Calu3 (cell line): Measurements from ENCODE around the gene ARPP19. TPM values are rescaled to one million over a fixed set of nuclear protein-coding genes. Genes with fewer than 3 reads are reported as not detected.

Experiments used
- BruUV-seq: library from RNA; stranded (reverse); fragments of 400-500 nt; replicated peaks from 2 replicates; lab custom pipeline; 2021; lab: Mats Ljungman, UMichigan
- CTCF ChIA-PET: fragments of 300-600 bp; sonication (Branson Sonifier 250); formaldehyde crosslinking; loops from one replicate; lab custom pipeline; 2022; ENCODE audit warnings: antibody characterized with exemption; lab: Charles Lee
- DNase-seq: peaks from one replicate; pipeline ENCODE4 v3.0.0; 2022
- H3K27ac Mint-ChIP-seq: one replicate; pipeline ENCODE4 v1.8.0; 2022; ENCODE audit warnings: mixed read lengths; ENCODE audit not compliant: unreplicated experiment
- H3K27me3 Mint-ChIP-seq: one replicate; pipeline ENCODE4 v1.8.0; 2022; ENCODE audit warnings: mixed read lengths; ENCODE audit not compliant: unreplicated experiment
- H3K36me3 Mint-ChIP-seq: one replicate; pipeline ENCODE4 v1.8.0; 2022; ENCODE audit warnings: mild to moderate bottlenecking, moderate library complexity, mixed read lengths; ENCODE audit not compliant: insufficient read depth, unreplicated experiment
- H3K4me1 Mint-ChIP-seq: one replicate; pipeline ENCODE4 v1.8.0; 2022; ENCODE audit warnings: mild to moderate bottlenecking, low read depth, mixed read lengths; ENCODE audit not compliant: unreplicated experiment
- H3K4me3 Mint-ChIP-seq: one replicate; pipeline ENCODE4 v1.8.0; 2022; ENCODE audit warnings: mild to moderate bottlenecking, low read depth, moderate library complexity, mixed read lengths; ENCODE audit not compliant: unreplicated experiment
- H3K9me3 Mint-ChIP-seq: one replicate; pipeline ENCODE4 v1.8.0; 2022; ENCODE audit warnings: low read depth, mixed read lengths; ENCODE audit not compliant: unreplicated experiment
- CTCF ChIP-seq: fragments of 200-600 bp; IDR thresholded peaks from one replicate; pipeline ENCODE4 v1.8.0; 2022; ENCODE audit warnings: antibody characterized with exemption; ENCODE audit not compliant: unreplicated experiment
- intact Hi-C: fragments of 100-400 bp; cut with micrococcal nuclease; formaldehyde crosslinking; loops from one replicate; pipeline ENCODE4 v1.10.0; 2022; ENCODE audit not compliant: unreplicated experiment
- total RNA-seq: library from RNA; stranded (reverse); gene quantifications from 2 replicates; pipeline ENCODE4 v1.2.3, GENCODE V29; 2022

ARPP19 gene
- total RNA-seq, 1 experiment from 2014 or later, result 155 TPM

- no peaks in the 10 kb centered on the region for H3K4me1 Mint-ChIP-seq
- H3K36me3 Mint-ChIP-seq, result no peaks in the 10 kb centered on the region
- H3K9me3 Mint-ChIP-seq, result no peaks in the 10 kb centered on the region
- intact Hi-C loops, result no loop called here
- CTCF ChIA-PET, result no interaction called here
- H3K4me3 Mint-ChIP-seq, result no peak overlapping the region
- no peak overlapping the region for H3K27ac Mint-ChIP-seq
- BruUV-seq, result no TSS peak
- TF ChIP-seq CTCF, result no peak
- no peak for DNase-seq
- no peaks in the 10 kb centered on the region for H3K27me3 Mint-ChIP-seq
Observed at GRCh38 chr15:52499506-52499905, 69.3 kb downstream of the ARPP19 start.

DNA sequence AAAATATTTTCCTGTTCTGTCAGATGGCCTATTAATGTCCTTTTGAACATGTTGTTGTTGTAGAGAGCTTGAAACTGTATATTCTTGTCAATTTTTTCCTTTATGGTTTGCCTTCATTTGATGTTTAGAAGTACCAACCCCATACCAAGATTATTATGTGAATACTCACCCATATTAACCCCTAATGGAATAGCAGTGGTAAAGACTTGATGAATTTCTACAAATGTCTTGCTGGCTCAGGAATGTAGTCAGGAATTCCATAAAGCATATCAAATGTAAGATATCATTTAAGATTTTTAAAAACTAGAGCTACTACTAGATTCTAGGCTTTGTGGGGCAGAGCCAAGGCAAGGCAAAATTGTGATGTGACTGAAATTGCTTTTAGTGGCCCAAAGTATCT lies 70.1 kb downstream of the ARPP19 start:
- Mint-ChIP-seq H3K27ac (no peak overlapping the region), H3K27me3 (no peaks in the 10 kb centered on the region), H3K4me1 (no peaks in the 10 kb centered on the region), H3K4me3 (no peak overlapping the region), H3K9me3 (no peaks in the 10 kb centered on the region), H3K36me3 (no peaks in the 10 kb centered on the region)
- CTCF ChIA-PET, result no interaction called here
- no peak for TF ChIP-seq CTCF
- BruUV-seq, result no TSS peak
- intact Hi-C loops, result no loop called here
- no peak for DNase-seq

Other genes starting within 250 kb of the ARPP19 start
- gene MYO5A, start 40.1 kb downstream of the ARPP19 start, total RNA-seq, result 5.1 and 6.1 TPM in 2 replicates
- 21.8 and 22.2 TPM in 2 replicates for gene ATOSA, start 110.4 kb upstream of the ARPP19 start, total RNA-seq
- gene ONECUT1, start 221.3 kb upstream of the ARPP19 start, total RNA-seq, result 0.91 and 1.1 TPM in 2 replicates